ENCODE measurements around the gene OBSL1.

The OBSL1 gene

GRCh38 chr2:219509780-219510511, 61.4 kb downstream of the OBSL1 start:
- Histone ChIP-seq H3K4me1 (peaks cover 36 to 73% (median 65%) of the 10 kb centered on the region in 10 experiments), H3K9me3 (replicated peaks in 1 of 11) (no peaks in the 10 kb centered on the region), H3K27me3 (peaks cover 0 to 55% (median 19%) of the 10 kb centered on the region in 11 experiments; a peak in 13 of 22 replicates), H3K4me2 (peak overlapping the region; percentile 56 to 96 (median 85)), H3K27ac (no peak overlapping the region), H3K4me3 (peak overlapping the region in 5 of 10 experiments; percentile 2 to 43 (median 18); a peak in 3 of 20 replicates), H3K9ac (peak overlapping the region in 6 of 11 experiments; percentile 0 to 44 (median 17); a peak in 4 of 22 replicates), H4K20me1 (peaks cover 0 to 82% (median 16%) of the 10 kb centered on the region in 11 experiments; a peak in 16 of 22 replicates), H3K36me3 (peaks cover 0 to 25% (median 20%) of the 10 kb centered on the region in 11 experiments; a peak in 11 of 22 replicates)
- no peak for TF ChIP-seq Cebpa-rat (IDR thresholded peaks at IDR 0.05)

DNA sequence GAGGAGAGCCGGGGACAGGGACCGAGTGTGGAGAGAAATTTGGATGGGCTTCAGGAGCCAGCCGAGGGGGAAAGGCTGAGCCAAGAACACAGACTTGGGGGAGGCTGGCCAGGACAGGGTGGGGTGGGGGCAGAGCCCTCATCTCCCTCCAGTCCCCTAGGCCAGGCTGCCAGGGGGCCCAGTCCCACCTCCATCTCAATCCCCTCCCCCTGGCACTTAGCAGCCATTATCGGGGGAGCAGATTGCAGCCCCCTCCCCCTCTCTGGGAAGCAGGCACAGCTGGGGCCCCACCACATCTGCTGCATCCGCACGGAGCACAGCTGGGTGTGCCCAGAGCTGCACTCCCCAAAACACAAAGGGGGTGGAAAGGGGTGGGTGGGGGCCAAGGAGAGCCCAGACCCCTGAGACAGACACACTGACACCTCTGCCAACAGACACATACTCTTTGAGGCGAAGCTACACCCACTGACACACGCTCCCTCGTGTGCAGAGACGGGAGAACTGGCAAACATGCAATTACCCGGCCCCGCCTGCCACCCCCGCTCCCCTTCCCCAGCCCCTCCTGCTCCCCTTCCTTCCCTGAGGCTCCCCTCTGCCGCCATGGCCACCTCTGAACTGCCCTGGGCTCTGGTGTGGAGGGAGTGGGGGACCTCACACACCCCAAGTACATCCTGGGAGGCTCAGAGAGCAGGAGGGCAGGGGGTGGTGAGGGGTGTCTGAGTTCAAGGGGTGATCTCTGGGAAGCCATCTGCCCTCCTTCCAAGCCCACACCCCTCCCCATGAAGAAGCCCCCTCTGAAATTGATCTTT, 62.2 kb downstream of the OBSL1 start:
- H3K4me2 ChIP-seq, result peak overlapping the region; percentile 56 to 96 (median 85)
- TF ChIP-seq Cebpa-rat (IDR thresholded peaks at IDR 0.05), result no peak

GRCh38 chr2:219508444-219508734, 63.0 kb downstream of the OBSL1 start:
- H3K4me1 ChIP-seq, result peaks cover 26 to 57% (median 50%) of the 10 kb centered on the region in 10 experiments

More for the DNA sequence above, 62.2 kb downstream of the OBSL1 start:
- Histone ChIP-seq H3K36me3 (peaks cover 0 to 32% (median 27%) of the 10 kb centered on the region in 11 experiments; a peak in 12 of 22 replicates), H3K9me3 (replicated peaks in 1 of 11) (no peaks in the 10 kb centered on the region), H3K9ac (peak overlapping the region in 3 of 11 experiments; percentile 3 to 44 (median 3); a peak in 3 of 22 replicates), H3K27ac (no peak overlapping the region), H4K20me1 (peaks cover 0 to 82% (median 10%) of the 10 kb centered on the region in 11 experiments; a peak in 14 of 22 replicates), H3K27me3 (peaks cover 0 to 47% (median 14%) of the 10 kb centered on the region in 11 experiments; a peak in 13 of 22 replicates), H3K4me3 (0 out of 20 replicates have a peak overlapping the region, but pooled peaks of 2 of the 10 experiments have one; percentile 5 to 18), H3K4me1 (peaks cover 34 to 65% (median 58%) of the 10 kb centered on the region in 10 experiments)

DNA sequence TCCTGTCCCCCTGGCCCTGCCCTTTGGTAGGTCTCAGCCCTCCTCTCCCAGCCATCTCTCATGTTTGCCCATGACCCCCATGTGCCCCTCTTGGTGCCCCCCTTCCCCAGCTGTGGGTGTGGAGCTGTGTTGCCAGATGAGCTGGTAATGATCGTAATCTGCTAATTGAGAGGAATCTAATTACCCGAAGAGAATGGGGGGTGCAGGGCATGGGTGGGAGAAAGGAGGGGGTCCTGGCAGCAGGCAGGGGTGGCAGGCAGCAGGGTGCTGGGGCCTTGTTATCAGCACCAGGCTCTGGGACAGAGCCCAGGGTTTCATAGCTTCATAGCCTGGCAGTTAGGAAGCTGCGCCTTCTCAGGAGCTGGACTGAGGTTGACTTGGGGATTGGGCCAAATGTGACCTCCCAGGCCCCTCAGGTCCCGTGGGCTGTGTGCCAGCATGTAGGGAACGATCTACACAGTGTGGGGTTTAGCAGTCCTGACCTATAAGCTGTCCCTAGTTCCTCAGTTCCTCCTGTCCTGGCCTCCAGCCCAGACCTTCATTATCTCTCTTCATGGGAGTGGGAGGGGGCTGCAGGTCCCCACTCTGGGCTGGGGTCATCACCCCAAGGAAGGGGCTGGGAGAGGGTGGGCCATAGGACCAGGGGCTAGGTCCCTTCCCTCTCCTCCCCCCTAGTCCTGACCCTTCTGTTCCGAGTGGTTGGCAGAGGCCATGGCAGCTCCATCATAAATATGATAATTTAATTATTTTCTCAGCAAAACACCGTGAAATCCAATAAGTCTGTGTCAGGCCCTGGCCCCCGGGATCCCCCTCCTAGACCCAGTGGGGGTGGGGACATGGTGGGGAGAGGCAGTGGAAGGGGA, 63.5 kb downstream of the OBSL1 start:
- Histone ChIP-seq H3K9me3 (replicated peaks in 1 of 11) (no peaks in the 10 kb centered on the region), H3K4me1 (peaks cover 20 to 51% (median 44%) of the 10 kb centered on the region in 10 experiments), H3K9ac (no peak overlapping the region), H3K4me2 (peak overlapping the region in 3 of 11 experiments; percentile 3 to 21 (median 18); a peak in 3 of 22 replicates), H3K27ac (no peak overlapping the region), H4K20me1 (peaks cover 0 to 74% (median 4%) of the 10 kb centered on the region in 11 experiments; a peak in 12 of 22 replicates), H3K4me3 (no peak overlapping the region), H3K36me3 (peaks cover 0 to 45% (median 37%) of the 10 kb centered on the region in 11 experiments; a peak in 12 of 22 replicates), H3K27me3 (peaks cover 0 to 33% (median 3%) of the 10 kb centered on the region in 11 experiments; a peak in 9 of 22 replicates)
- no peak for TF ChIP-seq Cebpa-rat (IDR thresholded peaks at IDR 0.05)

More at GRCh38 chr2:219508444-219508734, 63.0 kb downstream of the OBSL1 start:
- peaks cover 0 to 40% (median 35%) of the 10 kb centered on the region in 11 experiments; a peak in 12 of 22 replicates for H3K36me3 ChIP-seq
- H3K9ac ChIP-seq, result no peak overlapping the region
- peak overlapping the region in 3 of 11 experiments; percentile 3 to 21 (median 18); a peak in 3 of 22 replicates for H3K4me2 ChIP-seq
- TF ChIP-seq Cebpa-rat (IDR thresholded peaks at IDR 0.05), result no peak
- H3K4me3 ChIP-seq, result no peak overlapping the region
- peaks cover 0 to 79% (median 9%) of the 10 kb centered on the region in 11 experiments; a peak in 13 of 22 replicates for H4K20me1 ChIP-seq
- peaks cover 0 to 39% (median 8%) of the 10 kb centered on the region in 11 experiments; a peak in 12 of 22 replicates for H3K27me3 ChIP-seq
- no peak overlapping the region for H3K27ac ChIP-seq
- H3K9me3 ChIP-seq (replicated peaks in 1 of 11), result no peaks in the 10 kb centered on the region

DNA sequence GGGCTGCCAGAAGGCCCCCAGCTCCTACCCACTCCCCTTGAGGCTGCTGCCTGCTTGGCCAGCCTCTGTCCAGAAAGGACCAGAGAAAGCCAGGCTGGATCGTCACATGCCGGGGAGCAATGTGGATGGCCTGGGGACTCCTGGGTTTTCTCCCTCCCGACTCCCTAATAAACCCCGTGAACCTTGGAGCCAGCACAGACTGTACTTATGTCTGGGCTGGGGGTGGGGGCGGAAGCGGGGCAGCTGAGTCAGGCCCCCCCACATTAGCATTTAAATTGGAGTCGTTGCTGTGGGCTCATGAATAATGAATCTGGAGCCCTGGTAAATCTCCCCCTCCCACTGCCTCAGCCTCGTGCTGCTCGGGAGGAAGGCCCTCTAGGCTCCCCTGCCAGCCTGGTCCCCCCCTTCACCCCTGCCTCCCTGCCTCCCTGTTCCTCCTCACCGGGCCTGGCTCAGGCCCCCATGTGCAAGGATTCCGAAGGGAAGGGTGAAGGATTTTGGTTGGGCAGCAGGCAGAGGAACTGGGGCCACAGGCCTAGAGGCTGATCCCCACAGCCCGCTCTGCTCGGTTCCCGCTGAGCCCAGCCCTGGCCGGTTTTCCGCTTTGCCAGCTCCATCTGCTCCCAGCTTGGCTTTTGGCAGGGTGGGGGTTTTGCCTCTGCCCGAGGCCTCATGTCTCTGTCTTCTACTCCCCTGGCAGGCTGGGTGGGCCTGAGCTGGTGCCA, 64.4 kb downstream of the OBSL1 start:
- Histone ChIP-seq H3K27ac (no peak overlapping the region), H3K9ac (0 out of 22 replicates have a peak overlapping the region, but pooled peaks of 1 of the 11 experiments have one; percentile 29), H3K36me3 (peaks cover 0 to 54% (median 37%) of the 10 kb centered on the region in 11 experiments; a peak in 12 of 22 replicates), H4K20me1 (peaks cover 0 to 65% (median 0%) of the 10 kb centered on the region in 11 experiments; a peak in 8 of 22 replicates), H3K4me3 (no peak overlapping the region), H3K9me3 (replicated peaks in 1 of 11) (no peaks in the 10 kb centered on the region), H3K4me1 (peaks cover 14 to 43% (median 35%) of the 10 kb centered on the region in 10 experiments), H3K4me2 (no peak overlapping the region), H3K27me3 (peaks cover 0 to 25% (median 0%) of the 10 kb centered on the region in 11 experiments; a peak in 7 of 22 replicates)
- TF ChIP-seq Cebpa-rat (IDR thresholded peaks at IDR 0.05), result no peak

DNA sequence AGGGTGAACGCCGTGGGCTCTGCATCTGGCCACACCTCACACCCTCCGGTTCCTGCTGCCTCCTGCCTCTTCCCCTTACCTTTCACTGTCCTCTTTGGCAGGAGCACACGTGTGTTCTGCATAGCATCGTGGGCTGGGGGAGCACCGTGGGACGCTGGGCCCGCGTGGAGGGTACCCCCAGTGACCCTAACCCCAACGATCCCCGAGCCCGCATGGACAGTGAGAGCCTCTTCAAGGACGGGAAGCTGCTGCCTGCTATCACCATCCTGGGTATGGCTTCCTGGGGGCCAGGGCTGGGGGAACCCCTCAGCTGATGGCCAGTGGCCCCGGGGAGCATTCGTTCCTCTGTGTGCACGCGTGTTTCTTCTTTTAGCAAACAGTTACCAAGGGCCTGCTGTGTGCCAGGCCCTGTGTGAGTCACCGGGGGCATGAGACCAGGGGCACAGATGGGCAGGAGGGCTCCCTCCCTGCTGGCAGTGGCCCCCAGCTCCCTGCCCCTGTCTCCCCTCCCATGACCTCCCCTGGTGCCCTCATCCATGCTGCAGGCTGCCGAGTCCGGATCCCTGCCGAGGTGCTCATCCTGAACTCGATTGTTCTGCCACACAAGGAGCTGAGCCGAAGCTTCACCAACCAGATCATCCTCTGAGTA, 65.1 kb downstream of the OBSL1 start:
- Histone ChIP-seq H3K36me3 (peaks cover 0 to 60% (median 37%) of the 10 kb centered on the region in 11 experiments; a peak in 12 of 22 replicates), H3K27me3 (peaks cover 0 to 19% (median 0%) of the 10 kb centered on the region in 11 experiments; a peak in 7 of 22 replicates), H3K27ac (no peak overlapping the region), H3K4me2 (no peak overlapping the region), H3K4me1 (peaks cover 14 to 37% (median 29%) of the 10 kb centered on the region in 10 experiments), H4K20me1 (peaks cover 0 to 63% (median 0%) of the 10 kb centered on the region in 11 experiments; a peak in 8 of 22 replicates), H3K9ac (0 out of 22 replicates have a peak overlapping the region, but pooled peaks of 1 of the 11 experiments have one; percentile 29), H3K4me3 (no peak overlapping the region), H3K9me3 (replicated peaks in 1 of 11) (no peaks in the 10 kb centered on the region)
- TF ChIP-seq Cebpa-rat (IDR thresholded peaks at IDR 0.05), result no peak

- no peak overlapping the region for H3K4me2 ChIP-seq
- no peaks in the 10 kb centered on the region for H3K9me3 ChIP-seq (replicated peaks in 1 of 11)
- H3K4me1 ChIP-seq, result peaks cover 12 to 30% (median 22%) of the 10 kb centered on the region in 10 experiments
- no peak overlapping the region for H3K9ac ChIP-seq
- H3K27ac ChIP-seq, result no peak overlapping the region
- H3K36me3 ChIP-seq, result peaks cover 0 to 61% (median 37%) of the 10 kb centered on the region in 11 experiments; a peak in 12 of 22 replicates
- H3K4me3 ChIP-seq, result no peak overlapping the region
- peaks cover 0 to 12% (median 0%) of the 10 kb centered on the region in 11 experiments; a peak in 7 of 22 replicates for H3K27me3 ChIP-seq
- peaks cover 0 to 61% (median 0%) of the 10 kb centered on the region in 11 experiments; a peak in 7 of 22 replicates for H4K20me1 ChIP-seq
- no peak for TF ChIP-seq Cebpa-rat (IDR thresholded peaks at IDR 0.05)
These were observed 65.8 kb downstream of the OBSL1 start for GRCh38 chr2:219505585-219505984.

Measured in BLaER1 treated with 17β-estradiol and CSF1 and Interleukin-3, amounts not matched to agents 10 nM and 100 nM (cell line).